Esophagus squamous epithelium (tissue), 4 donors: Measurements from ENCODE around the gene CPT1A.

ENCODE experiments used
- CTCF ChIP-seq, 6 experiments: fragments of 450-650 bp in 4 of 6; fragments of 200-600 bp in 2 of 6; sonication (generic) in 2 of 6; IDR thresholded peaks; one replicate each; pipeline ENCODE4 v1.5.1; 2016 to 2019; ENCODE audit warnings: antibody characterized with exemption in 6 of 6, mild to moderate bottlenecking in 4 of 6, moderate library complexity in 4 of 6
- POLR2A ChIP-seq, 4 donors: fragments of 450-650 bp; IDR thresholded peaks; one replicate each; pipeline ENCODE4 v1.6.1; 2017; ENCODE audit warnings: antibody characterized with exemption in 4 of 4, mild to moderate bottlenecking in 4 of 4, moderate library complexity in 3 of 4

GRCh38 chr11:68724293-68724692 is 117.4 kb downstream of the CPT1A start:
- TF ChIP-seq CTCF (IDR thresholded peaks at IDR 0.05), result no peak
- no peak for TF ChIP-seq POLR2A (IDR thresholded peaks at IDR 0.05)
